Measurements from ENCODE around the gene KIAA1671. TPM values are rescaled to one million over a fixed set of nuclear protein-coding genes. Genes with fewer than 3 reads are reported as not detected.
"Not testable (repeated sequence)": the region's sequence is repeated elsewhere in the genome, so short reads cannot be mapped to it uniquely, and the experiment has no call there.

Gene KIAA1671
- 1 to 10 TPM; 6.5 to 6.8 TPM for total RNA-seq

DNA sequence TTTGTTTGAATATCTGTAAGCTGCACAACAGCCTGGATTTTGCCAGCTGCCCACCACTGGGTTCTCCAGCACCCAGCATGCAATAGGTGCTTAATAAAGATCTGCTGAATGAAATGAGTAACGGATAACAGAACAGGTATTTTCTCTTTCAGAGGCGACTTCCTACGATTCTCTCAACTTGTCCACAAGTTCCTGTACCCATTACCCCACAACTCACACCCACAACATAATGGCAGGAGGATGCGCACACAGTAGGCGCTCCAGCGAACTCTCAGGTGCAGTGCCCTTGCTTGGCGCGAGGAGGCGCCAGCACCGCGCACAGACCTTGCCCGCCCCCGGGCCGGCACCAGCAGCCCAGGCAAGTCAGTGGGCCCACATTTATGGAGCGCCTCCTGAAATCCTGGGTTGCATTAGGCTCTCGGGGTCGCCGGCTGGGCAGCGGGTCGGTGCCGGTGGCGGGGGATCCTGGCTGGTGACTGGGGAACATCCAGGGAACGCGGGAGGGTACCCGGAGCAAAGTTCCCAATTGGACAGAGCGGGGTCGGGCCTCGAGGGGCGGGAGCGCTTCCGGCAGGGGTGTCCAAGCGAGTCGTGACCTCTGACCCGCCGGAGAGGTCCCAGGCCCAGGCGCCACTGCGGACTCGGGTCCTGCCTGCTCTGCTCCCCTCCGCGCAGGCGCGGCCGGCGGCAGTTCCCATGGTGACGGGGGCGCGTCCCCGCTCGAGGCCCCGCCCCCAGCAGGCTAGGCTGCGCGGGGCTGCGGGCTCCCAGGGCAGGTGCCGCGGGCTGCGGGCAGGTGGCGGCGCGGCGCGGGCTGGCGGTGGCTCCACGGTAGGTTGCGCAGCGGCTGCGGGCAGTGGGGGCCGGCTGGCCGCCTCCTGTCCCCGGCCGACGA, at the start of gene KIAA1671:
Gene KIAA1671, plus strand, starts transcription at position 775 of the 895 bp plus-strand sequence. CDS start 75,284 bp downstream, outside the sequence.
- Mint-ChIP-seq H3K36me3 (ENCODE audit: low read depth) (no peaks in the 10 kb centered on the region), H3K4me3 (peak within 1 kb of the TSS; percentile 78), H3K27ac (peak within 1 kb of the TSS; percentile 28), H3K9me3 (no peaks in the 10 kb centered on the region), H3K27me3 (peaks cover 53% of the 10 kb centered on the region), H3K4me1 (ENCODE audit: low read depth) (peaks cover 17% of the 10 kb centered on the region)
- POLR2A ChIA-PET: no interaction called here
- intact Hi-C loops (cut with micrococcal nuclease): no loop called here
- peak; percentile 96 for ATAC-seq
- TF ChIP-seq, protein P1, sequence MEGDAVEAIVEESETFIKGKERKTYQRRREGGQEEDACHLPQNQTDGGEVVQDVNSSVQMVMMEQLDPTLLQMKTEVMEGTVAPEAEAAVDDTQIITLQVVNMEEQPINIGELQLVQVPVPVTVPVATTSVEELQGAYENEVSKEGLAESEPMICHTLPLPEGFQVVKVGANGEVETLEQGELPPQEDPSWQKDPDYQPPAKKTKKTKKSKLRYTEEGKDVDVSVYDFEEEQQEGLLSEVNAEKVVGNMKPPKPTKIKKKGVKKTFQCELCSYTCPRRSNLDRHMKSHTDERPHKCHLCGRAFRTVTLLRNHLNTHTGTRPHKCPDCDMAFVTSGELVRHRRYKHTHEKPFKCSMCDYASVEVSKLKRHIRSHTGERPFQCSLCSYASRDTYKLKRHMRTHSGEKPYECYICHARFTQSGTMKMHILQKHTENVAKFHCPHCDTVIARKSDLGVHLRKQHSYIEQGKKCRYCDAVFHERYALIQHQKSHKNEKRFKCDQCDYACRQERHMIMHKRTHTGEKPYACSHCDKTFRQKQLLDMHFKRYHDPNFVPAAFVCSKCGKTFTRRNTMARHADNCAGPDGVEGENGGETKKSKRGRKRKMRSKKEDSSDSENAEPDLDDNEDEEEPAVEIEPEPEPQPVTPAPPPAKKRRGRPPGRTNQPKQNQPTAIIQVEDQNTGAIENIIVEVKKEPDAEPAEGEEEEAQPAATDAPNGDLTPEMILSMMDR (IDR thresholded peaks at IDR 0.05): peak; percentile 99
- CTCF ChIA-PET: interaction anchor here (0.7 to 12.1 kb wide), 11 partner anchors 9 to 150 kb away, joined by 3 to 110 read pairs (median 3); no protein-coding TSS in a partner anchor
- peak; percentile 81 for DNase-seq

DNA sequence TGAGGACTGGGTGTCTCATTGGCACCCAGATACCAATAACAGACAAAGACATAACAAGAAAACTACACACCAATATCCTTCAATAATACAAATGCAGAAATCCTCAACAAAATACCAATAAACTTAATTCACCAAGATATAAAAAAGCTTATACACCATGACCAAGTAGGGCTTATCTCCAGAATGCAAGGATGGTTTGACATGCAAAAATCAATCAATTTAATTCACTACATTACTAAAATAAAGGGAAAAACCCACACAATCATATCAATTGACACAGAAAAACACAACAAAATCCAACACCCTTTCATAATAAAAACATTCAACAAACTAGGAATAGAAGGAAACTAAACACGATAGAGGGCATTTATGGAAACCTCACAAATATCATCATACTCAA, 46.6 kb upstream of the KIAA1671 start:
- no peak for ATAC-seq
- intact Hi-C loops (cut with micrococcal nuclease): no loop called here
- H3K27me3 Mint-ChIP-seq: no peaks in the 10 kb centered on the region
- ChIA-PET CTCF (no interaction called here), POLR2A (no interaction called here)
- H3K4me1 Mint-ChIP-seq (ENCODE audit: low read depth): no peaks in the 10 kb centered on the region
- DNase-seq: no peak
- peaks cover 18% of the 10 kb centered on the region for H3K9me3 Mint-ChIP-seq
- TF ChIP-seq, protein P1 (IDR thresholded peaks at IDR 0.05): no peak
- no peak overlapping the region for H3K4me3 Mint-ChIP-seq
- H3K36me3 Mint-ChIP-seq (ENCODE audit: low read depth): peaks cover 13% of the 10 kb centered on the region
- H3K27ac Mint-ChIP-seq: no peak overlapping the region

DNA sequence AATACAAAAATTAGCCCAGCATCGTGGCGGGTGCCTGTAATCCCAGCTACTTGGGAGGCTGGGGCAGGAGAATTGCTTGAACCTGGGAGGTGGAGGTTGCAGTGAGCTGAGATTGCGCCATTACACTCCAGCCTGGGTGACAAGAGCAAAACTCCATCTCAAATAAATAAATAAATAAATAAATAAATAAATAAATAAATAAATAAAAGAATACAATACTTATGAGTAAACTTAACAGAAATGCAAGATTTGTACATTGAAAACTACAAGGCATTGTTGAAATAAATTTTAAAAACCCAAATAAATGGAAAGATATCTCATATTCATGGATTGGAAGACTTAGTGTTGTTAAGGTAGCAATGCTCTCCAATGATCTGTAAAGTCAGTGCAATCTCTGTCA, 45.4 kb upstream of the KIAA1671 start:
- H3K4me3 Mint-ChIP-seq; DNase-seq; H3K27me3 Mint-ChIP-seq; intact Hi-C loops (cut with micrococcal nuclease); H3K27ac Mint-ChIP-seq; ATAC-seq; CTCF ChIA-PET; POLR2A ChIA-PET; H3K4me1 Mint-ChIP-seq (ENCODE audit: low read depth): not testable (repeated sequence)
- peaks cover 13% of the 10 kb centered on the region for H3K36me3 Mint-ChIP-seq (ENCODE audit: low read depth)
- H3K9me3 Mint-ChIP-seq: peaks cover 18% of the 10 kb centered on the region

DNA sequence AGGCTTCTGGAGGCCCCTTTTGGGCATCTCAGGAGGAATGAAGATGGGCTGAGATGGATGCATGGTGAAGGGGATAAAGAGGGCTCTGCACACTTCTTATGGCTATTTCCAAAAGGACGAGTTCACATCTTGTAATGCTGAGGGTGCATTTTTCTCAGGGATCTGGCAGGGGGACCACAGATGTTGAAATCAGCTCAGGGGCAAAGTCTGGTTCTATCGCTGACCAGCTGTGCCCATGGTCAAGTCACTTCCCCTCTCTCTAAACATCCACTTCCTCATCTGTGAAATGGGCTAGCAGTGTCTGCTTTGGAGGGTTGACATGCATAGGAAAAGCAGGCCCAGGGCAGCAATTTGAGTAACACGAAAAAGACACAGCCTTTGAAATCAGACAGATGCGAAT, 32.5 kb upstream of the KIAA1671 start:
- H3K4me1 Mint-ChIP-seq (ENCODE audit: low read depth): no peaks in the 10 kb centered on the region
- H3K9me3 Mint-ChIP-seq: no peaks in the 10 kb centered on the region
- no peaks in the 10 kb centered on the region for H3K27me3 Mint-ChIP-seq
- no peak overlapping the region for H3K4me3 Mint-ChIP-seq
- ChIA-PET CTCF (interaction anchor here (1.4 kb wide), 1 partner anchor 137 kb away, joined by 3 read pairs; no protein-coding TSS in a partner anchor), POLR2A (no interaction called here)
- ATAC-seq: no peak
- no peaks in the 10 kb centered on the region for H3K36me3 Mint-ChIP-seq (ENCODE audit: low read depth)
- intact Hi-C loops (cut with micrococcal nuclease): no loop called here
- DNase-seq: no peak
- TF ChIP-seq, protein P1 (IDR thresholded peaks at IDR 0.05): no peak
- no peak overlapping the region for H3K27ac Mint-ChIP-seq

DNA sequence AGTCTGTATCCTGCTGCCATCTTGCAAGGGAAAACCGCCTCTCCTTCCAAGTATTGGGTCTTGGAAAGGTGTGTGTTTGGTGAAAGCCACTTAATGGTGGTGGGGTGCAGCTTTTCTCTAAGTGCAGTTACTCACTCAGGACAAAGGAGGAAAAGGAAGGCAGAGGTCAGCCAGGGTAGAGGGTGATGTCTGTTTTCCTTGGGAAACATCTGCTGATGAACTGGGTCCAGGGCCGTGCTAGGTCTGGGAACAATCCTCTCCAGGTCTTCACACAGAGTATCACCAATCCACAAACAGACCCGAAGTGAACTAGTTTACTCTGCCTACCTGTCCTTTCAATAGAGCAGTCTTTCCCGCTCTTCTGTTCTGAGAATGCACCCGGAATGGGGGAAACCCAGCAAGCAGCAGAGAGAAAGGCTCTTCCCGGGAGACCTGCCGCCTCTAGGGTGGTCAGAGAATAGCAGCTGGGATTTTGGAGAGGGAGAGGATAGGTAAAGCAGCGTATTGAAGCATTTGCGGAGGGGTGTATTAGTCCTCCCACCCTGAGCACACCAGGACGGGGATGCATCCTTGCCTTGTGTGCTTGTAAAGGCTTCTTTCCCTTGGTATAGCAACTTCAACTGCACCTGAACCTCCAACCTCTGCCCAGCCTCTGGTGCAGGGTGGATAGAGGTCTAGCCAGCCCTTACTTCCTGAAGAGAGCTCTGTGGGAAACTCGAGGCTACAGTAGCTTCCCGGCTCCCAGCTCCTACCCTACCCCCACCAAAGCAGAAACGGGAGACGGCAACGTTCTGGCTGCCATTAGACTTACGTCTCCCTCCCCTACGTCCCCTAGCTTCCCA, 26.7 kb upstream of the KIAA1671 start:
- ChIA-PET POLR2A (no interaction called here), CTCF (interaction anchor here (1.5 kb wide), 2 partner anchors 13 to 123 kb away, joined by 4 read pairs; no protein-coding TSS in a partner anchor)
- ATAC-seq (no peak), DNase-seq (no peak)
- peaks cover 2% of the 10 kb centered on the region for H3K4me1 Mint-ChIP-seq (ENCODE audit: low read depth)
- intact Hi-C loops (cut with micrococcal nuclease): no loop called here
- H3K27me3 Mint-ChIP-seq: peaks cover 13% of the 10 kb centered on the region
- H3K36me3 Mint-ChIP-seq (ENCODE audit: low read depth): no peaks in the 10 kb centered on the region
- no peaks in the 10 kb centered on the region for H3K9me3 Mint-ChIP-seq
- H3K27ac Mint-ChIP-seq: no peak overlapping the region
- no peak overlapping the region for H3K4me3 Mint-ChIP-seq
- TF ChIP-seq, protein P1 (IDR thresholded peaks at IDR 0.05): no peak
